IPS-11a (cell line): ENCODE data around the gene BNC2.

ENCODE experiments used
- H3K4me3 ChIP-seq: one replicate; pipeline ENCODE4 v1.5.1; 2013; ENCODE audit warnings: low read depth, low read length, control low read depth

BNC2 gene

DNA sequence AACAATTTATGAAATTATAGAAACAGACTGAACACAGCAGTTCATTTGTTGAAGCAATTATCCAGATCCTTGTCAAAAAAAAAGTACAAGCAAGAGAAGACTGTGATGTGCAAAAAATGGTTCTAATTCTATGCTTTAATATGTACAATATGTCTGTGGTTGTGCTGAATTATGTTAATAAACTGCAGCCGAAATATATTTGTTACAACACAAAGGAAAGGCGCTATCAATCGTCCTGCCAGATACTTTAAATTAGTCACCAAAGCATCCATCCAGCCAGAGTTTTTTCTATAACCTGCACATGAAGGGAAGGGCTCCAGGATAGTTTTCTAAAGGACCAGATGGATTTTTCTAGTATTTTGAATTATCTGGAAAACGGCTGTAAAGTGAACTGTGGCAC, 259.5 kb downstream of the BNC2 start:
- no peak overlapping the region for H3K4me3 ChIP-seq

DNA sequence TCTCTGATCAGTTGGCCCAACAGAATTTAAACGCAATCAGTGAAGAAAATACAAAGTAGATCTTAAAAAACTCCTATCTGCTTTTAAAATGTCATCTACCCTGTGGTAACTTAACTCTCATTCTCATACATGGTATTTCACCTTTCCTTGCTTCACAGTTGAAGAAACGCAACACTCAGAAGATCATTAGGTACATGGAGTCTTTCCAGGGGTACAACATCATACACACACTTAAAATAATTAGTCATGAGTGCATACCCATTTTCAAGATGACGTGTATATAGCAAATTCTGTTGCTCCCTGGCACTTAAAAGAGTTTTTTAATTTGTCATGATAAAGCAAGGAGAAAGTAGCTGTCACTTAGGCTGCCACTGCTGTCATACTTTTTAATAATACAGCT, 259.9 kb downstream of the BNC2 start:
- H3K4me3 ChIP-seq: no peak overlapping the region

DNA sequence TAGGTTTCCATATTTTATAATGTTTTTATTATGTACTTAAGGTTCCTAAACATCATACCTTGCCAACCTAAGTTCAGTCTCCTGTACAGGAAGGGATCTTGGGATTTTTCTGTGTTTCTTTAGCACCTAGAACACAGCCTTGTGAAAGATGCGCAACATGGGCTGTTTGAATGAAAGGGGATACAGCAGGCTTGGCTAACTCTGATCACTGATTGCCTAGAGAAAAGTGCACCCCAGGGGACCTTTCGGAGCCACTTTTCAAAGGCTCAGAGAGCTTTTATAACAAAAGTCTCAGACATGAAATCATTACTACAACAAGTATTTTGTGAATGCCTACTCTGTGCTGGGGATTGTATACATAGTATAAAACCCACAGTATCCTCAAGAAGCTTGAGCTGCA, 261.6 kb downstream of the BNC2 start:
- no peak overlapping the region for H3K4me3 ChIP-seq

DNA sequence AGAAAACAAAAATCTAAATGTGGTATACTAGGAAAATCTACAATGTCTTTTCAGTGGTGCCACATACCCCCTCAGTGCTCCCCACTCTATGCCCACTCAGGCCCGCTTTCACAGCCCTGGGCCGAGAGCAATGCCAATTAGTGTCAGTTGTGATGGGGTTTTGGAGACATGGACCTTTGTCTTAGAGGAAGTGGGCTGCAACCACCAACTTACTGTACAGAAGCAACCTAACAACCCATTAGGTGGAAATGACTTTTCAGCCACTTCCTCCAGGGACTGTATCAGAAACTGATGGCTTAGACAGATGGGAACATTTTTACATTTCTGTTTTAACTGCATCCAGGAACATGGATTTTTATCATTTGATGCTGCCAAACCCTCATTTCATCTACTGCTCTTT, 268.0 kb downstream of the BNC2 start:
- no peak overlapping the region for H3K4me3 ChIP-seq

DNA sequence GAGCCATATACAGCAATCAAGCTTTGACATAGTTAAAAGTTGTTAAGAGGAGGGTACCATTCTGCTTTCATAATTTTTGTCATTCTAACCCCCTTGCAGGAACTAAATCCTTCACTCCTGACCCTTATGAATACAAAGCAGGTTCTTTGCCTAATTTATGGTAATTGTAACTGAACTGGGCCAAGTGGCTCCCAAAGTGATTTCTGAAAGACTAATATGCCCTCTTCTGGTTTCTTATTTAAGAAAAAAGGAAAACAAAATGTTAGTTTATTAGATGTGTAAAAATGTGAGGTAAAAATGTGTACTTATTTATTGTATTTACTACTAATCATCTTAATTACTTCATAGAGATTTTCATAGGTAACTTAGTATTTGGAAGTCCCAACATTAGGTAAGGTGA, 268.5 kb downstream of the BNC2 start:
- H3K4me3 ChIP-seq: no peak overlapping the region

DNA sequence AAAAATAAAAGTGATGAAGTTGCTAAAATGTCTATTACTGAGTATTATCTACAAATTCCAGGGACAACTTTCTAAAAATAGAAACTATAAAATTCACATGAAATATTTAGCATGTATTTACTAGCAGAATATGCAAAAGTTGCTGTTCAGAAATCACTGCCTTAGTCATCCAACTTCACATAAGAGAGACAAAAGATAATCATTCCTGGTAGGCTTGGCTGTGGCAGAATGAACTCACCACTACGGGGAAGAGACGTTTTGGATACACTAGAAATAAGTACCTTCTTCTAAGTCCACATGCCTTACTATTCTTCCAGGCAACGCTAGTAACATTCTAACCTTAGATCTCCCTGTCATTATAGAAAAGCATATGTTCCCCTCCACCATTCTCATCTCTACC, 272.2 kb downstream of the BNC2 start:
- H3K4me3 ChIP-seq: no peak overlapping the region

DNA sequence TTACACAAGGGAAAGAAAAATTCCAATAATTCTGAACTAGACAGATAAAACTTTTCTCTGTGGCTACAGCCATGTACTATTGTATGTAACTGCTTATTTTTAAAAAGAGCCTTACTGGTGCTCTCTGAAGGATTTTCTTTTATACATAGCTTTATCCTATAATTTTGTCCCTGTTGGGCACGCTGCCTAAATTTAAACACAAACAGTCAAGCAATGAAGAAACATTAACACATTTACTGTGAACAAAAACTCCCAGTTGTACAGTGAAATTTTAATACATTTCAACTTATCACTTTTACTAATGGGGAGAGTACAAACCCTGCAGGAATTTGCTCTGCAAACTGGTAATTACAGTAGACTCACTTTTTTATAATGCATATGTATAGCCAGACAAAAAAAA, 273.3 kb downstream of the BNC2 start:
- no peak overlapping the region for H3K4me3 ChIP-seq

DNA sequence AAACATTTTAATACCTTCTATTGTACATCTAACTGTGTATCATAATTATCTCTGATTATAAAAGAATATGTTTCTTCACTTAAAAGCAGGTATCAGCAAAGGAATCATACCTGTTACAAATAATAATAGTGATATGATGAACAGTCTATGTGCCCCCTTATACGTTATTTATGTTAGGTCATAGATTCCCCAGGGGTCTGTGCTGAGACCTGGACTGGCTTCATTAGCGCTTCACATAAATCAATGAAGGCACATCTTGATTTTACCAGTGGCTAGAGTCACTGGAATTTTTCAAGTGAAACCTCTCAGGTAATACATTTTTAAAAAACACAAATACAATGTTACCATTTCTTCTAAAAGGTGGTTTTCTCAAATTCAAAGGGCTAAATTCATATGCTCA, 275.2 kb downstream of the BNC2 start:
- no peak overlapping the region for H3K4me3 ChIP-seq

DNA sequence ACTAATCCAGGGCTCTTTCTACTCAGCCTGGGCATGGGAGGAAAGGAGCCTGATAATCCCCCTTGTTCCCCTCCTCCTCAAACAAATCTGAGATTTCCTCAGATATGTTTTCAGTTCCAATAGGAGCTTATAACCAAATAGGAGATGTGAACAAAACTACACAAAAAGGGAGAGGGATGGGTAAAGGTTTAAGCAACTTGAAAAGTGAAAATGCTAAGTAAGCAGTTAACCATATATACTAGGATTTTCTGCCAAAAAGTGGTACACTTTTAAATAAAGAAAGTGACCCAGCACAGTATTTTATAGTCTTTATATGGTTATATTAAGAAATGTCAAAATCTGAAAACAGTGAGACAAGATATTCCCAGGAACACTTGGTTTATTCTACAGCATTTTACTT, 275.7 kb downstream of the BNC2 start:
- no peak overlapping the region for H3K4me3 ChIP-seq

DNA sequence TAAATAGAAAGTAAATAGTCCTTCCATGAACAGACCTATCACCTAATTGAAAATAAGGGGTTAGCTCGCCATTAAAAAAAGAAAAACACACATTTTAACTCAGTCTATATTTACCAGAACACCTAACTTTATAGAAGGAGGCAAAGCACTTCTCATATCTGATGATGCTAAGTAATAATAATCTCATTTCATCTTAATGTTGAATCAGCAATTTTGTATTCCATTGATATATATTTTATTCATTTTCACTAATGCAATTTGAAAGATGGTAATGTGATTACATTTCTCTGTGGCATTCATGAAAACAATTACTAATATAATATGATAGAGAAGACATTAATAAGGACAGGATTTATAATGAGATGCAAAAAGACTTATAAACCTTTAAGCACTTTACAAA, 276.7 kb downstream of the BNC2 start:
- no peak overlapping the region for H3K4me3 ChIP-seq

DNA sequence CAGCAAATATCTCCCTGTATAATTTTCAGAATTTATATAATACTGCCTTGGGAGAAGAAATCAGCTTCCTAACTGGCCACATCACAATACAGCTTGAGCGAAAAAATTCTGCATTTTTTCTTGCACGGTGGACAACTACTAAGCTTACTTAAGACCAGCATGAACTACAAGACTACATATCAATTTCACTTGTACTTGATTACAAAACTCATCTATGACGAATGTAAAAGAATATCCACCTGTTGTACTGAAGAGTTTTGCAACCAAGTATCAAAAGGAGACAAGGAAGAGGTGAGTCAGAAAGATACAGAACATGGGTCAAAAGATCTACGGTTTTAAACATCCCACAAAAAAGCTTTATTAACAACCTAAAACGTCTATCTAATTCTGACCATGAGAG, 279.4 kb downstream of the BNC2 start:
- no peak overlapping the region for H3K4me3 ChIP-seq

DNA sequence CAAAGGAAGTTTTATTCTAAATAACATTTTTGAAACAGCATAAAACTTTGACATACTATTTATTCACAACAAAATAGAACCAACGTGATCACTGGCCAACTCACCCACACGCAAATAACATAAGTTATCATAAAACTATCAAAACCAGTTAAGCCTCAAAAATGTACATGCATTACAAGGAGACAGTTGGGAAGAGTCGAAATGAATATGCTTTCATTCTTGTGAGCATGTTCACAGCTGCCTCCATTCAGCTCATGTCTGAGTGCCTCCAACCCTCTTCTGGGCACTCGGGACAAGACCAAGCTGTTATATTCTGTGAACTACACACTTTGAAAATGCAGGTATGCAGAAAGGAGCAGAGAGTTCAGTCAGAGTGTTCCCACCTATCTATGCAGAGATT, 284.9 kb downstream of the BNC2 start:
- no peak overlapping the region for H3K4me3 ChIP-seq

DNA sequence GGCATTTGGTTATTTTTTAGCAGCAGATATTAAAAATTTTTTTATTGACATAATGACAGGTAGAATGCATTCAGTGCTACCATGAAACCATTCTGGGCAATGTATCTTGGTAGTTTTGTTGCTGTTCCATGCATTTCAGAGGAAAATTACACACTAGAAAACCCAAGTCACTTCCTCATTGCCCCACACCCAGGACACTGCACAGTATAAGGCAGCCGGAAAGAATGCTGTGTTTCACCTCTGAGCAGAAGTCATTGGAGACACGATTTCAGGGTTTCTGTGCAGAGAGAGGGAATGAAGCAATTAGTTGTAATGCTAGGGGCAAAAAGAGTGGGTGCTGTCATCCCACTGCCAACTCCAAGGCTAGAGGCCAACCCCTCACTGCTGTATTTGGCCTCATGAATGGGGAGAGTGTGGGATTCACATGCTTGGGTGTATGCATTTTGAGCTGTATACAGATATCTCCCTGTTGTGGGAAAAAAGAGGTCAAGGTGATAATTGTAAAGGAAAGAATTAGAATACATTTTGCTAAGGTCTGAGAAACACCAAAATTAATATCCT, 290.5 kb downstream of the BNC2 start:
- H3K4me3 ChIP-seq: no peak overlapping the region

DNA sequence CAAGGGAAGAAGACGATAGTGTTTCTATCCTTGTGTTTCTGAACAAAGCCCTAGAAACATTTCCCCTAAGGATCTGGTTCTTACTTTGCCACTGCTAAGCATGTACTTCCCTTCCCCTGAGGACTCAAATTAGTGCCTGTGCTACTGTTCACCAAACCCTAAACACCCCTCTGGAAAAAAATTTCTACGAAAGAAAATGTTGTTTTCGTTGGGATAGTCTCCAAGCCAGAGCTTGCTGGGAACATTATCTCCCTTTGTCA, 294.6 kb downstream of the BNC2 start:
- no peak overlapping the region for H3K4me3 ChIP-seq

DNA sequence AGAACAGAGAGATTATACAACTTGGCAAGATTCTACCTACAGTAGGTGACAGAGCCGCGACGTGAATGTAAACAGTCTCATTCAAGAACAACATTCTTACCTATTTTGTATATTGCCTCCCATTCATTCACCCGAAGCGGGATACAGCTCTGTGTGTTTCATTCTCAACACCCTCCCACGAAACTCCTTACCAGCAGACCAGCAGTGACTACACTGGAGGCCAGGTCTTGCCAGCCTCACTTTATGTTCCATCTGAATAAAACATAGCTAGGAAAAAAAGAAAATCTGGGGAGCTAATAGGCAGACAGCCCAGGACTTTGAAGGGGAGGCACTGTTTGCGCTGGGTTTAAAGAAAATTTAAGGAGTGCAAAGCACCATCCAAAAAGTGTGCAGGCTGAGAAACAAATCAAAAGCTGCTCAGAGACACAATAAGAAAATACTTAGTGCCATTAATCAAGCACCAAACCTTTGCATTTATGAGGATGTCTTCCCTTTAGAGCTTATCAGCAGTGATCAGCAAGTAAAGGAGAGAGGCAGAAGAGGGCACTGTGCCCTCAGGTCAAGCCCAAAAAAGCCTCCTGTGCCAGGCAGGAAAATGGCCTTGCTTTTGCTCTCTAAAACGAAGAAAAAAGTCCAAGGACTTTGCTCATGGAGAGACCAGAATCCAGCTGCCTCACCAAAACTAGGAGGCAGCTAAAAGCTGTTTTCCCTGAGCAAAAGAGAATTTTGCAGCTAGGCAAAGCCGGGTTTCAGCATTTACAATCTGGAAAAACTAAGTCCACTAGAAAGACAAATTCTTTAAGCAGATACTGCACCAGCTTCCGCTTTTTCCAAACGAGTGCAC, 295.1 kb downstream of the BNC2 start:
- H3K4me3 ChIP-seq: no peak overlapping the region

DNA sequence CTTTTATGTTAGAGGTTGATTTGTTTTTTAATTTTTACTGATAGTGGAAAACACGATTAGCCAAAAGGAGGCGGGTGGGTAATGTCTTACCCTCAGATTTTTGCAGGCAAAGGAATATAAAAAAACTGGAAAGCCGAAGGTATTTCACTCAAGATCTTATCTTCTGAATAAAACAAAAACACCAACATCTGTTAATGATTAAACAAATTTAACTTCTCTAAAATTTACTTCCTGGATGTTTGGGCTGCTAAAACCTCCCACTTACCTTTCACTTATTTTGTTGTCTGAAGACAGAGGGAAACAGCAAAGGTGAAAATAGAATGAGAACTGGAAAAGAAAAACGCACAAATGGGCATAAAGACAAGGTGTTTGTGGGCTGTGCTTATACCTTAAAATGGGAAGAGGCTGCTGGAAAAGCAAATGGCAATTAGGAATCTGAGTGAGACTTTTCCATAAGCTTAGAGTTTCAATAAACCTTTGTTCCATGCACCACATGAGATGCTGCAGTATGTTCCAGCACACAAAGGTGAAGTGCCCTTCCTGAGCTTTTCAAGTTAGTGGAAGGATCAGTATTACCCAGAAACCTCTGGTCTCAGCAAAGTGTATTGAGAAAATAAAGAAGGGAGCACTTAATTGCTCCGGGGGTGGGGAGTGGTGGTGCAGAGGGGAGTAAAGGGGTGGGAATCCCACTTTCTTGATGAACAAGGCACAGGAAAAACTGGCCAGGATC, 298.3 kb downstream of the BNC2 start:
- H3K4me3 ChIP-seq: no peak overlapping the region

DNA sequence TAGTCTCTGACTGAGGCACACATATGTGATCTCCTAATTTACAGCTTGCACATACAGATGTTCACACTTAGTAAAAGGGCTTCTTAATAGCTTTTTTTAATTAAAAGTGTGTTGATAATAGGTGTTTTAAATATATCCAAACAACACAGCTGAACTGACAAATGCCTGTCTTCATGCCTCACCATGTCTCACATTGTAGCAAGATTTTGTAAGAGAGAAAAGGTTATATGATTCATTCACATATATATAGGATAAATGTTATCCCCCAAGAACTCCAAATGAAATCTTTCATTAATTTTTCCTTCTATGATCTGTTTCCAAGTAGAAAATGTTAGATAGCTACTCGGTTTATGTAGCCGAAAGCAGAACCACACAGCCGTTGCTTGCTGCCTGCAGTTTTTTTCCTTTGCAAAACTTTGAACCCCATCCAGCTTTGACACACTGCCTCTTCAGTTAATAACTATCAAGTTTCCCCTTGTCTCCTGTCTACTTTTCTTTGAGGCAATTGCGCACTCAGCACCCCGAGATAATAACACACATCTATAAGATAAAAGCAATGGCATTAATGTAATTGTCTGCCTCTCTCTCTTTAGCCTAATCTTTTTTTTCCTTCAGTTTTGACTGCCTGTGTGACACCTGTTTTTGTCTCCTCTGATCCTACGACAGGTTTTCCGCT, 299.2 kb downstream of the BNC2 start:
- no peak overlapping the region for H3K4me3 ChIP-seq

DNA sequence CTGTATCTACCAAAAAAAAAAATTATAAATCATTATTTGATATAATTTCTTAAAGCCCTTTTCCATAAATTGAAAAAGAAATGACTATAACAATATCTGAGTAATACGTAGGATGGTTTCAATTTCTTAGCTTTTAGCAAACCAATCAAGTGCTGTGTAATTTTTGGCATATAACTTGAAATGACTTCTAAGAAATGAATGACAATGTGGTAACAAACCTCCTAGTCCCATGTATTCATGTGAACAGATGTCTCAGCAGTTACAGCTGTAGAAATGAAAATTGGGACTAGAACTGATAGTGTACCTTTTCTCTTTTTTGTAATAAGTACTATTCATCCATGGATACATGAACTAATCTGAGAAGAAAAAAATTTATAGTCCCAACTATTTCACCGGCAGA, 307.0 kb downstream of the BNC2 start:
- H3K4me3 ChIP-seq: no peak overlapping the region

DNA sequence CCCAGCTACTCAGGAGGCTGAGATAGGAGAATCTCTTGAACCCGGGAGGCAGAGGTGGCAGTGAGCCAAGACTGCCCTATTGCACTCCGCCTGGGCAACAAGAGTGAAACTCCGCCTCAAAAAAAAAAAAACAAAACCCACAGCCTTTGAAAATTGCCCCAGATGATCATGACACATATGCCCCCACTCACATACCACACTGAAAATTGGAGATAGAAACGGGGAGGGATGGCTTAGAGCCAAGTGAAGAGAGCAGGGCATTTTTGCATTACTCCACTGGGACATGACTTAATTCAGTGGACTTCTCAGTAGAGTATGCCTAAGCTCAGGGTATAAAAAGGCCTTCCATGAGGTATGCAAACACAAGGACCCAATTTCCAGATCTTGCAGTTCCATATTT, 309.3 kb downstream of the BNC2 start:
- no peak overlapping the region for H3K4me3 ChIP-seq

DNA sequence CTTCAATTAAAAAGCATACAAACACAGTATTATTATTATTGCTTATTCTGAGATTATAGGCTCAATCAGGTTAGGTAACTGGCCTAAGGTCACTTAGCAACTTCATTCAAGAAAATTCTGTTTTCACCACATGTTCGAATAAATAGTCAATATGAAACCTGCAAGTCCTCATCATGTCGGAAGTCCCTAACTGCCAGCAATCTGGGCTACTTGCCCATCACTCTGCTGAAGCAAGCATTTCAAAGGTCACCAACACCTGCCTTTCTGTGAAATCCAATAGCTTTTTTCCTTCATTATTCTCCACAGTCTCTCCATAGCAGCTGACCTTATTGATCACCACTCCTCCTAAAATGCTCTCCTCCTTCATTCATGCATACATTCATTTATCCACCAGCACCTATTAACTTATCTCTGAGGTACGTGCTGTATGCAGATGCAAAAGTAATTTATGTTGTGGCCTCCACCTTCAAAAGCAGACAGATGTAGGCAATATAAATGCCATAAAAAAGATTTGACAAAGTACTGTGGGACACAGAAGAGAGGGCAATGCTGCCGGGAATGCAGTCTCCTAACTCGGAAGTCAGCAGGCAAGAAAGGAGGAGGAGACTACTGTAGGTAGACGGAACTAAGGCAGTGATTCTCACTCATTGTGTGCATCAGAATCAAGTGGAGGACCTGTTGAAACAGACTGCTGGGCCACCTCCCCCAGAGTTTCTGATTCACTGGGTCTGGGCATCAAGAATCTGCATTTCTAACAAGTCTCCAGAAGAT, 310.9 kb downstream of the BNC2 start:
- H3K4me3 ChIP-seq: no peak overlapping the region

DNA sequence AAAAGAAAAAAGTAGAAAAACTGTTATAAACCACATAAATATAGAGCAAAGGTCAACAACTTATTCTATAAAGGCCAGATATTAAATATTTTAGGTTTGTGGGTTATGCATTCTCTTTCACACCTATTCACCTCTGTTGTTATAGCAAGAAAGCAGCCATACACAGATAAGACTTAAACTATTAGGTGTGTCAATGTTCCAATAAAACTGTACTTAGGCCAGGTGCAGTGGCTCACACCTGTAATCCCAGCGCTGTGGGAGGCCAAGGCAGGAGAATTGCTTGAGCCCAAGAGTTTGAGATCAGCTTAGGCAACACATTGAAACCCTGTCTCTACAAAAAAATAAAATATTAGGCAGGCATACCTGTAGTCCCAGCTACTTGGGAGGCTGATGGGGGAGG, 314.7 kb downstream of the BNC2 start:
- H3K4me3 ChIP-seq: no peak overlapping the region
